Ishikawa (cell line): ENCODE measurements around the gene SLC44A2.

Experiments used
- CEBPB ChIP-seq: IDR thresholded peaks from 2 replicates; pipeline ENCODE4 v1.6.1; 2012
- CREB1 ChIP-seq: IDR thresholded peaks from 2 replicates; pipeline ENCODE4 v1.6.1; 2012; ENCODE audit warnings: low read depth
- EGR1 ChIP-seq: IDR thresholded peaks from 2 replicates; pipeline ENCODE4 v1.6.1; 2012
- FOXM1 ChIP-seq: IDR thresholded peaks from 2 replicates; pipeline ENCODE4 v1.6.1; 2012; ENCODE audit warnings: low read depth, borderline replicate concordance
- MAX ChIP-seq: IDR thresholded peaks from 2 replicates; pipeline ENCODE4 v1.6.1; 2012
- NFIC ChIP-seq: IDR thresholded peaks from 2 replicates; pipeline ENCODE4 v1.6.1; 2012
- RAD21 ChIP-seq: IDR thresholded peaks from 2 replicates; pipeline ENCODE4 v1.6.1; 2012; ENCODE audit warnings: low read depth
- REST ChIP-seq: IDR thresholded peaks from 2 replicates; pipeline ENCODE4 v1.6.1; 2012; ENCODE audit warnings: low read depth, mild to moderate bottlenecking
- TAF1 ChIP-seq: IDR thresholded peaks from 2 replicates; pipeline ENCODE4 v1.6.1; 2012; ENCODE audit warnings: low read depth, mild to moderate bottlenecking
- TCF12 ChIP-seq: IDR thresholded peaks from 2 replicates; pipeline ENCODE4 v1.6.1; 2012; ENCODE audit warnings: low read depth
- TEAD4 ChIP-seq: IDR thresholded peaks from 2 replicates; pipeline ENCODE4 v1.6.1; 2012
- USF1 ChIP-seq: IDR thresholded peaks from 2 replicates; pipeline ENCODE4 v1.6.1; 2012
- YY1 ChIP-seq: IDR thresholded peaks from 2 replicates; pipeline ENCODE4 v1.6.1; 2012; ENCODE audit warnings: low read depth
- ZBTB7A ChIP-seq: IDR thresholded peaks from 2 replicates; pipeline ENCODE4 v1.6.1; 2012; ENCODE audit warnings: low read depth

SLC44A2 gene

GRCh38 chr19:10690341-10690781, 65.0 kb downstream of the SLC44A2 start:
- TF ChIP-seq CEBPB = peak; percentile 55
- TF ChIP-seq MAX = no peak
- TF ChIP-seq REST = no peak

- TF ChIP-seq CEBPB (no peak), FOXM1 (no peak), REST (no peak), TAF1 (no peak), CREB1 (no peak), TEAD4 (no peak), ZBTB7A (no peak), NFIC (no peak), RAD21 (no peak)
Measured at GRCh38 chr19:10691178-10691881, 66.0 kb downstream of the SLC44A2 start.

GRCh38 chr19:10691883-10692282, 66.5 kb downstream of the SLC44A2 start:
- TF ChIP-seq TEAD4 = no peak
- TF ChIP-seq TCF12 = no peak
- TF ChIP-seq ZBTB7A = no peak

GRCh38 chr19:10692673-10693264, 67.4 kb downstream of the SLC44A2 start:
- TF ChIP-seq EGR1 = no peak
- TF ChIP-seq TCF12 = no peak
- TF ChIP-seq NFIC = no peak
- no peak for TF ChIP-seq TEAD4
- no peak for TF ChIP-seq CREB1
- TF ChIP-seq TAF1 = no peak
- no peak for TF ChIP-seq REST
- no peak for TF ChIP-seq FOXM1
- TF ChIP-seq CEBPB = no peak
- no peak for TF ChIP-seq MAX
- TF ChIP-seq YY1 = no peak
- no peak for TF ChIP-seq USF1
